LNCaP clone FGC (cell line): ENCODE results near the gene AP4S1.

Experiments used
- DNase-seq: peaks from one replicate; pipeline ENCODE4 v3.0.0-alpha.2; 2011; ENCODE audit warnings: low read depth
- H3K4me3 ChIP-seq: 2 replicates; pipeline ENCODE4 v1.5.1; 2011; ENCODE audit warnings: mild to moderate bottlenecking, low read depth, low read length, control low read depth
- TF ChIP-seq, protein P1 (sequence below): IDR thresholded peaks from 2 replicates; pipeline ENCODE4 v1.5.1; 2012; ENCODE audit warnings: mild to moderate bottlenecking; ENCODE audit not compliant: control insufficient read depth, insufficient read depth; ENCODE audit errors: extremely low read depth

The AP4S1 gene

GRCh38 chr14:31071151-31071550 is 45.7 kb downstream of the AP4S1 start:
- no peak overlapping the region for H3K4me3 ChIP-seq
- TF ChIP-seq, protein P1, sequence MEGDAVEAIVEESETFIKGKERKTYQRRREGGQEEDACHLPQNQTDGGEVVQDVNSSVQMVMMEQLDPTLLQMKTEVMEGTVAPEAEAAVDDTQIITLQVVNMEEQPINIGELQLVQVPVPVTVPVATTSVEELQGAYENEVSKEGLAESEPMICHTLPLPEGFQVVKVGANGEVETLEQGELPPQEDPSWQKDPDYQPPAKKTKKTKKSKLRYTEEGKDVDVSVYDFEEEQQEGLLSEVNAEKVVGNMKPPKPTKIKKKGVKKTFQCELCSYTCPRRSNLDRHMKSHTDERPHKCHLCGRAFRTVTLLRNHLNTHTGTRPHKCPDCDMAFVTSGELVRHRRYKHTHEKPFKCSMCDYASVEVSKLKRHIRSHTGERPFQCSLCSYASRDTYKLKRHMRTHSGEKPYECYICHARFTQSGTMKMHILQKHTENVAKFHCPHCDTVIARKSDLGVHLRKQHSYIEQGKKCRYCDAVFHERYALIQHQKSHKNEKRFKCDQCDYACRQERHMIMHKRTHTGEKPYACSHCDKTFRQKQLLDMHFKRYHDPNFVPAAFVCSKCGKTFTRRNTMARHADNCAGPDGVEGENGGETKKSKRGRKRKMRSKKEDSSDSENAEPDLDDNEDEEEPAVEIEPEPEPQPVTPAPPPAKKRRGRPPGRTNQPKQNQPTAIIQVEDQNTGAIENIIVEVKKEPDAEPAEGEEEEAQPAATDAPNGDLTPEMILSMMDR = no peak
- DNase-seq = no peak

DNA sequence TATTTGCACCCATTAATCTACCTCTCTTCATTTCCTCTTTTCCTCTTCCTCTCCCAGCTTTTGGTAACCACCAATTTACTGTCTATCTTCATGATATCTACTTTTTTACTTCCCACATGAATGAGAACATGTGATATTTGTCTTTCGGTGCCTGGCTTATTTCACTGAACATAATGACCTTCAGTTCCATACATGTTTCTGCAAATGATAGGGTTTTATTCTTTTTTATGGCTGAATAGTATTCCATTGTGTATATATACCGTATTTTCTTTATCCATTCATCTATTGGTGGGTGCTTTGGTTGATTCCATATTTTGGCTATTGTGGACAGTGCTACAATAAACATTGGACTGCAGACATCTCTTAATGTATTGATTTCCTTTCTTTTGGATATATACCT is 49.7 kb downstream of the AP4S1 start:
- no peak for DNase-seq
- TF ChIP-seq, protein P1 = no peak
- no peak overlapping the region for H3K4me3 ChIP-seq

DNA sequence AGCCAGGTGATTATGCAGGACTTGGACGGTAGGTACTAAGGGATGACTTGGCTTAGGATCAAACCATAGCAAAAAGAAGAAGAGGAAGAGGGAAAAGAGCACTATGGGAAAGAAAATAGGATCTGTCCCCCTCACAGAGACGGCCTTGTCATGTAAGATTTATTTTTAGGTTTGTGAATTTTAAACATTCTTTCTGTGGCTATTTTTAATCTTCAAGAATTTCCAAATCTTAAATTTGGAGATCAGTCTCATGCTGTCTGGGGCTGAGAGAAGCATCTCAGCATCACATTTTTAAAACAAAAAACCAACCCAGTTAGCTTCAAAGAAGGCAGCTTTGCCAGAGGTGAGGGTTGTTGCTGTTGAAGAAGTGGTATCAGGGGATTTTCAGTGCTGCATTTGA is 53.3 kb downstream of the AP4S1 start:
- DNase-seq = no peak
- H3K4me3 ChIP-seq = no peak overlapping the region
- TF ChIP-seq, protein P1 = no peak

DNA sequence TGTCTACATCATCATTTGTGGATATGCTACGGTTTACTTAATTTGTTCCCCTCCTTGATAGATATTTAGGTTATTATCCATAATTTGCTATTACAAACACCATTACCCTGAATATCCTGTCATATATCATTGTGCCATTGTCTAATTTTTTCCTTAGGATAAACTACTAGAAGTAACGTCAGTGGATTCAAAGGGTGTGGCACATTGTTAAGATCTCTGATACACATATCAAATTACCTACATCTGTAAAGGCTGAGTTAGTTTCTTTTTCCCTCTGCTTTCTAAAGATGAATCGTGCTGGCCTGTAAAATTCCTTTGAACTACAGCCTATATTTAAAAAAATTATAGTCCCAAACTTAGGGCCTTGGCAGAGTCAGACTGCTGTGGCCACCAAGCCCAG is 54.6 kb downstream of the AP4S1 start:
- TF ChIP-seq, protein P1 = no peak
- no peak for DNase-seq
- no peak overlapping the region for H3K4me3 ChIP-seq

DNA sequence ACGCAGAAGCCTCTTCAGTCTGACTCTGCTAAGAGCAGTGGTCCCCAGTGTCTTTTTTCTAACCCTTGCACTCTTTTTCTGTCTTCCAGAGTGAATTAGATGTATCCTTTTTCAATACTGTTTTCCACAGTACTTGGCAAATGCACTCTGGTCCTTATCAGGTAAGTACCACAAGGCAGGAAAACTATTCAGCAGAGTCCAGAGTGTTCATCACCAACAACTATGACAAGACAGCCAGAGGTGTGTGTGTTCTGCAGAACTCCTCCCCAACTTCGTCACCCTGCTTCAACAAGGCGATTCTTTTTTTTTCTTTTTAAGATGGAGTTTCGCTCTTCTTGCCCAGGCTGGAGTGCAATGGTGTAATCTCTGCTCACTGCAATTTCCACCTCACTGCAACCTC is 55.0 kb downstream of the AP4S1 start:
- H3K4me3 ChIP-seq = no peak overlapping the region
- no peak for DNase-seq
- TF ChIP-seq, protein P1 = no peak

DNA sequence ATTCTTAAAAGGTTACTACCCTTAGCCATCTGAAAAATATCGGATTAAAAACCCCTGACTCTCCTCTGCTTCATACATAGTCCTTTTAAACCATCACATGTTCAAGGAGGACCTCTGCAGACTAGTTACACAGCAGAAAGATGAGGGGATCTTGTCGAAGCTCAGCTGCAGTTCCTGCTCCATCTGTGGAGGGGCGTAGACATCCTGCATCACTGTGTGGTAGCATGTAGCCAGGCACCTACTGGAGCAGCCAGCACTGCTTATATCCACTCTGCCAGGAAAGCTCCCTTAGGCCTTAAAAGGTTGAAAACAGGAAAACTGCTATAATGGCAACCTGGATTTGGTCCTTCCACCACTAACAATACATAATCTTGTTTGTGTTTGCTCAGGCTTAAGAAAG is 58.3 kb downstream of the AP4S1 start:
- no peak overlapping the region for H3K4me3 ChIP-seq
- TF ChIP-seq, protein P1 = no peak
- no peak for DNase-seq

- no peak for DNase-seq
- no peak overlapping the region for H3K4me3 ChIP-seq
These were observed 58.9 kb downstream of the AP4S1 start for GRCh38 chr14:31084385-31084784.

More at GRCh38 chr14:31084385-31084784, 58.9 kb downstream of the AP4S1 start:
- TF ChIP-seq, protein P1 = no peak
